DMS53 (cell line): Measurements from ENCODE around the gene RASL10B.
A peak's percentile ranks its signal among the peaks of the same experiment; 100 is the strongest.
"Not testable (repeated sequence)": the region's sequence is repeated elsewhere in the genome, so short reads cannot be mapped to it uniquely, and the experiment has no call there.

Experiments
- DNase-seq: peaks from one replicate; lab custom pipeline; 2025; lab: John Stamatoyannopoulos, UW

Gene RASL10B

GRCh38 chr17:35742896-35743477 is 11.5 kb downstream of the RASL10B start:
- no peak for DNase-seq

- DNase-seq: peak; percentile 11
Observed at GRCh38 chr17:35743626-35744328, 12.3 kb downstream of the RASL10B start.

GRCh38 chr17:35744830-35745229 is 13.4 kb downstream of the RASL10B start:
- DNase-seq: no peak

- DNase-seq: no peak
Observed at GRCh38 chr17:35745246-35745645, 13.8 kb downstream of the RASL10B start.

- DNase-seq: no peak
Observed at GRCh38 chr17:35745749-35746320, 14.4 kb downstream of the RASL10B start.

GRCh38 chr17:35747540-35748017 is 16.1 kb downstream of the RASL10B start:
- DNase-seq: peak; percentile 79

- DNase-seq: no peak
Observed at GRCh38 chr17:35748341-35748841, 17.0 kb downstream of the RASL10B start.

- DNase-seq: no peak
Observed at GRCh38 chr17:35748979-35749378, 17.5 kb downstream of the RASL10B start.

- DNase-seq: no peak
Observed at GRCh38 chr17:35749560-35750412, 18.3 kb downstream of the RASL10B start.

- DNase-seq: no peak
Observed at GRCh38 chr17:35750526-35751395, 19.3 kb downstream of the RASL10B start.

- not testable (repeated sequence) for DNase-seq
Observed at GRCh38 chr17:35751541-35751940, 20.1 kb downstream of the RASL10B start.

- DNase-seq: peak; percentile 78
Observed at GRCh38 chr17:35752471-35752870, 21.0 kb downstream of the RASL10B start.

GRCh38 chr17:35752945-35753764 is 21.7 kb downstream of the RASL10B start, which contains the start of gene GAS2L2:
GAS2L2 (minus strand) TSS chr17:35753239; CDS start chr17:35752850, 389 bp downstream.
- DNase-seq: no peak

- DNase-seq: no peak
Observed at GRCh38 chr17:35757243-35757642, 25.8 kb downstream of the RASL10B start.

GRCh38 chr17:35760587-35760986 is 29.1 kb downstream of the RASL10B start, which contains the start of gene C17orf50:
C17orf50 (plus strand) TSS chr17:35760887; CDS start chr17:35760942, 55 bp downstream.
- DNase-seq: no peak

- no peak for DNase-seq
Observed at GRCh38 chr17:35761601-35762000, 30.2 kb downstream of the RASL10B start.

- no peak for DNase-seq
Observed at GRCh38 chr17:35763767-35764122, 32.3 kb downstream of the RASL10B start.

GRCh38 chr17:35764123-35764991 is 32.9 kb downstream of the RASL10B start:
- DNase-seq: peak; percentile 95

- DNase-seq: no peak
Observed at GRCh38 chr17:35765086-35765710, 33.8 kb downstream of the RASL10B start.
